GM21360 (cell line): Measurements from ENCODE around the gene FBXO39.
"Not testable (repeated sequence)": the region's sequence is repeated elsewhere in the genome, so short reads cannot be mapped to it uniquely, and the experiment has no call there.

Experiments used
- ATAC-seq: cut with Tn5 transposase; IDR thresholded peaks from one replicate; pipeline ENCODE4 v1.9.1; 2021; ENCODE audit warnings: mild to moderate bottlenecking, moderate library complexity; ENCODE audit not compliant: unreplicated experiment

Gene FBXO39

GRCh38 chr17:6775871-6776405 lies at the start of gene FBXO39:
FBXO39 (plus strand) TSS chr17:6776215; CDS start chr17:6779869, 3,654 bp downstream.
- ATAC-seq: no peak

- no peak for ATAC-seq
These were observed 46.5 kb upstream of the FBXO39 start for GRCh38 chr17:6729531-6729930.

GRCh38 chr17:6746665-6747064 lies 29.4 kb upstream of the FBXO39 start:
- ATAC-seq: not testable (repeated sequence)

GRCh38 chr17:6748617-6749016 lies 27.4 kb upstream of the FBXO39 start:
- ATAC-seq: no peak

GRCh38 chr17:6749519-6749918 lies 26.5 kb upstream of the FBXO39 start:
- ATAC-seq: no peak

- no peak for ATAC-seq
These were observed 23.7 kb upstream of the FBXO39 start for GRCh38 chr17:6752068-6752909.

GRCh38 chr17:6753006-6753445 lies 23.0 kb upstream of the FBXO39 start:
- ATAC-seq: no peak

- no peak for ATAC-seq
These were observed 22.5 kb upstream of the FBXO39 start for GRCh38 chr17:6753546-6753945.

GRCh38 chr17:6755281-6755680 lies 20.7 kb upstream of the FBXO39 start:
- no peak for ATAC-seq

- ATAC-seq: no peak
These were observed 20.3 kb upstream of the FBXO39 start, which contains the start of gene XAF1 for GRCh38 chr17:6755731-6756184. XAF1 (plus strand) TSS chr17:6756046; CDS start chr17:6756079, 33 bp downstream.

GRCh38 chr17:6756425-6757031 lies 19.5 kb upstream of the FBXO39 start:
- no peak for ATAC-seq

- ATAC-seq: no peak
These were observed 18.3 kb upstream of the FBXO39 start for GRCh38 chr17:6757747-6758146.

- ATAC-seq: no peak
These were observed 14.2 kb upstream of the FBXO39 start for GRCh38 chr17:6761779-6762178.

GRCh38 chr17:6768447-6768846 lies 7.6 kb upstream of the FBXO39 start:
- no peak for ATAC-seq

GRCh38 chr17:6772016-6772415 lies 4.0 kb upstream of the FBXO39 start:
- ATAC-seq: no peak

- ATAC-seq: not testable (repeated sequence)
These were observed 1.1 kb upstream of the FBXO39 start for GRCh38 chr17:6774906-6775305.

- ATAC-seq: no peak
These were observed 3.4 kb downstream of the FBXO39 start for GRCh38 chr17:6779411-6779810.

GRCh38 chr17:6780001-6780400 lies 4.0 kb downstream of the FBXO39 start:
- ATAC-seq: no peak

GRCh38 chr17:6780886-6781285 lies 4.9 kb downstream of the FBXO39 start:
- no peak for ATAC-seq

GRCh38 chr17:6782244-6782643 lies 6.2 kb downstream of the FBXO39 start:
- ATAC-seq: no peak

GRCh38 chr17:6786618-6787017 lies 10.6 kb downstream of the FBXO39 start:
- ATAC-seq: no peak
